Kidney (tissue), 14 donors: ENCODE results near the gene EPRS1. TPM values are rescaled to one million over a fixed set of nuclear protein-coding genes. Genes with fewer than 3 reads are reported as not detected.
"Not testable (repeated sequence)": the region's sequence is repeated elsewhere in the genome, so short reads cannot be mapped to it uniquely, and the experiment has no call there.

Experiments used
- DNase-seq, 5 donors: peaks; one replicate each; pipeline ENCODE4 v3.0.0-alpha.2; 2013 to 2020
- FAIRE-seq: peaks from 2 replicates; lab custom pipeline; 2012; peaks lifted over from hg19 to GRCh38; lab: Jason Lieb, UNC
- H3K27ac ChIP-seq, 2 donors: one replicate each; pipeline ENCODE4 v1.7.0; 2013; ENCODE audit warnings: low read depth in 2 of 2, low read length in 2 of 2, inconsistent platforms in 1 of 2
- H3K27me3 ChIP-seq: one replicate; pipeline ENCODE4 v1.7.1; 2013; ENCODE audit warnings: low read length, inconsistent platforms; ENCODE audit not compliant: control insufficient read depth, insufficient read depth
- H3K36me3 ChIP-seq, 3 donors: one replicate each; pipeline versions ENCODE4 v1.7.0 to v1.7.1; 2013; ENCODE audit warnings: low read length in 3 of 3, control low read depth in 1 of 3, inconsistent platforms in 1 of 3; ENCODE audit not compliant: insufficient read depth in 3 of 3, control insufficient read depth in 2 of 3
- H3K4me1 ChIP-seq, 3 donors: one replicate each; pipeline versions ENCODE4 v1.7.0 to v1.7.1; 2013; ENCODE audit warnings: low read length in 3 of 3, inconsistent platforms in 1 of 3, low read depth in 1 of 3; ENCODE audit not compliant: control insufficient read depth in 2 of 3, insufficient read depth in 2 of 3
- H3K4me3 ChIP-seq, 3 donors: one replicate each; pipeline versions ENCODE4 v1.7.0 to v1.8.1; 2013; ENCODE audit warnings: low read length in 3 of 3, control low read depth in 1 of 3, inconsistent platforms in 1 of 3
- H3K9ac ChIP-seq, 3 donors: one replicate each; pipeline versions ENCODE4 v1.7.0 to v1.7.1; 2013; ENCODE audit warnings: low read length in 3 of 3, control low read depth in 1 of 3, inconsistent platforms in 1 of 3
- H3K9me3 ChIP-seq, 3 donors: one replicate each; pipeline versions ENCODE4 v1.7.0 to v1.7.1; 2013; ENCODE audit warnings: low read length in 3 of 3, control low read depth in 1 of 3, inconsistent platforms in 1 of 3; ENCODE audit not compliant: control insufficient read depth in 2 of 3, insufficient read depth in 1 of 3
- intact Hi-C: fragments of 100-400 bp; cut with DNase I; formaldehyde crosslinking; loops from one replicate; pipeline ENCODE4 v1.11.1; 2022
- polyA plus RNA-seq: library from polyadenylated mRNA; stranded (reverse); fragments of 350-450 nt; fragmentation: Illumina TruSeq; extraction: RNeasy Lipid Tissue Mini Kit (QIAGEN cat#74804); gene quantifications from one replicate; pipeline ENCODE4 v1.2.3, GENCODE V29; 2014; ENCODE audit warnings: low read depth, low replicate concordance; ENCODE audit not compliant: insufficient read depth
- total RNA-seq: library from RNA; stranded (reverse); fragmentation: NEBNext Ultra II Directional; extraction: Animal tissue kit (Norgen Biotek cat#: 25700); gene quantifications from one replicate; pipeline ENCODE4 v1.2.1, GENCODE V29; 2021
- TF ChIP-seq, protein P1 (sequence below): IDR thresholded peaks from 3 replicates; pipeline ENCODE4 v1.5.1; 2012; ENCODE audit warnings: mild to moderate bottlenecking, moderate library complexity, borderline replicate concordance; ENCODE audit not compliant: insufficient read depth; ENCODE audit errors: extremely low read depth
- donor health status: control.
- donor health status: control.
- donor health status: control.
- donor health status: control.
- donor health status: control.
- donor health status: DM: yes; HTN: yes; CAD: no.
- donor health status: Normal renal cell carcinoma (clear cell type).

Gene EPRS1
- total and polyA plus RNA-seq, 2 donors from 2014 or later = 63.1 to 88.7 TPM

GRCh38 chr1:220043646-220044045 is 2.7 kb downstream of the EPRS1 start:
- H3K27ac ChIP-seq = no peak overlapping the region
- H3K4me3 ChIP-seq = no peak overlapping the region
- FAIRE-seq (no peak), DNase-seq (no peak)
- no peaks in the 10 kb centered on the region for H3K9me3 ChIP-seq
- TF ChIP-seq, protein P1, sequence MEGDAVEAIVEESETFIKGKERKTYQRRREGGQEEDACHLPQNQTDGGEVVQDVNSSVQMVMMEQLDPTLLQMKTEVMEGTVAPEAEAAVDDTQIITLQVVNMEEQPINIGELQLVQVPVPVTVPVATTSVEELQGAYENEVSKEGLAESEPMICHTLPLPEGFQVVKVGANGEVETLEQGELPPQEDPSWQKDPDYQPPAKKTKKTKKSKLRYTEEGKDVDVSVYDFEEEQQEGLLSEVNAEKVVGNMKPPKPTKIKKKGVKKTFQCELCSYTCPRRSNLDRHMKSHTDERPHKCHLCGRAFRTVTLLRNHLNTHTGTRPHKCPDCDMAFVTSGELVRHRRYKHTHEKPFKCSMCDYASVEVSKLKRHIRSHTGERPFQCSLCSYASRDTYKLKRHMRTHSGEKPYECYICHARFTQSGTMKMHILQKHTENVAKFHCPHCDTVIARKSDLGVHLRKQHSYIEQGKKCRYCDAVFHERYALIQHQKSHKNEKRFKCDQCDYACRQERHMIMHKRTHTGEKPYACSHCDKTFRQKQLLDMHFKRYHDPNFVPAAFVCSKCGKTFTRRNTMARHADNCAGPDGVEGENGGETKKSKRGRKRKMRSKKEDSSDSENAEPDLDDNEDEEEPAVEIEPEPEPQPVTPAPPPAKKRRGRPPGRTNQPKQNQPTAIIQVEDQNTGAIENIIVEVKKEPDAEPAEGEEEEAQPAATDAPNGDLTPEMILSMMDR = no peak
- intact Hi-C loops = no loop called here
- peaks cover 2 to 7% (median 5%) of the 10 kb centered on the region in 3 donors for H3K36me3 ChIP-seq
- peaks cover 0 to 9% (median 0%) of the 10 kb centered on the region in 3 donors for H3K4me1 ChIP-seq
- H3K9ac ChIP-seq = no peak overlapping the region
- no peaks in the 10 kb centered on the region for H3K27me3 ChIP-seq

DNA sequence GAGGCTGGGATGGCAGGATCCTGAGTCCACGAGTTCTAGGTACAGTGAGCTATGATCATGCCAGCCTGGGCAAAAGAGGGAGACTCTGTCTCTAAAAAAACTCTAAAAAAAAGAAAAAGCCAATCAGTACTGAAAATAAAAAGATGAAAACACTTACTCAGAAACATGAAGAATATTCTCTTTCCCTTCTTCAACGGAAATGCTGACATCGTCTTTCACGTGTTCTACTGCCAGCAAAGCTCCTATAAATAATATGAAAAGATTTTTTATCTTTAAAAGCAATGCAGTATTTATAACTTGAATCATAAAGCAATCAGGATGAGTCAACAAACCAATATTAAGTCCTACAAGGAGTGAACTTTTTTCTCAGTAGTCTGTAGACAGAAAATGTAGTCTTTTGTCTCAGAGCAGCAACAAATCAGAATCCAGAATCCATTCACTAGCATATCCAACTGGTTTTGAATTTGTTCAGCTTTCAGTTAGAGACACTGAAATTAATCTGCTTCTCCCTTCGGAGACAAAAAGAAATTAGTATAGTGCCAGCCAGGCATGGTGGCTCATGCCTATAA is 6.2 kb downstream of the EPRS1 start:
- H3K27me3 ChIP-seq = no peaks in the 10 kb centered on the region
- TF ChIP-seq, protein P1 = no peak
- DNase-seq (no peak), FAIRE-seq (no peak)
- H3K9me3 ChIP-seq = no peaks in the 10 kb centered on the region
- peaks cover 2 to 10% (median 5%) of the 10 kb centered on the region in 3 donors for H3K36me3 ChIP-seq
- H3K27ac ChIP-seq = no peak overlapping the region
- intact Hi-C loops = no loop called here
- H3K9ac ChIP-seq = no peak overlapping the region
- peaks cover 0 to 5% (median 0%) of the 10 kb centered on the region in 3 donors for H3K4me1 ChIP-seq
- no peak overlapping the region for H3K4me3 ChIP-seq

DNA sequence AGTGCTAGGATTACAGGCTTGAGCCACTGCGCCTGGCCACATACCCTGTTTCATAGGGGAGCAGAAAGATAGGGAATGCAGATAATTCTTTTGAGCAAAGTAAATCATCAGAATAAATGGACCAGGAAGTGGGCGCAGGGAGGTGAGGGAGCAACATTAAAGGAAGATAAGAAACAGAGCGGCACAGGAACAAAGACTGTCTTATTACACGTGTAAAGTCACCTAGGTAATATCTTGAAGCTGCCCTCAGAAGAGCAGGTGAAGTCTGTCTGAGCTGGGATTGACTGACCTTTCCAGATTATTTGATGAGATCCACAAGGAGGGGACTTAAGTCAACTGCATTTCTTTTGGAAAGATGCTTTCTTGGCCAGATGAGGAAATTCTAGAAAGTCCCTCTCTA is 7.7 kb downstream of the EPRS1 start:
- no peak overlapping the region for H3K9ac ChIP-seq
- no peak for DNase-seq
- no peak for FAIRE-seq
- peaks cover 2 to 21% (median 7%) of the 10 kb centered on the region in 3 donors for H3K36me3 ChIP-seq
- TF ChIP-seq, protein P1 = no peak
- H3K27ac ChIP-seq = no peak overlapping the region
- H3K4me1 ChIP-seq = no peaks in the 10 kb centered on the region
- H3K27me3 ChIP-seq = no peaks in the 10 kb centered on the region
- no peak overlapping the region for H3K4me3 ChIP-seq
- no peaks in the 10 kb centered on the region for H3K9me3 ChIP-seq
- intact Hi-C loops = no loop called here

GRCh38 chr1:220037810-220038209 is 8.5 kb downstream of the EPRS1 start:
- H3K27me3 ChIP-seq, FAIRE-seq, H3K4me1 ChIP-seq, H3K27ac ChIP-seq, intact Hi-C loops, H3K4me3 ChIP-seq, H3K9me3 ChIP-seq, DNase-seq, H3K9ac ChIP-seq: not testable (repeated sequence)
- peaks cover 2 to 28% (median 7%) of the 10 kb centered on the region in 3 donors for H3K36me3 ChIP-seq
